Adrenal gland (tissue), 5 donors: ENCODE data around the gene UBE2J2.

ENCODE experiments used
- POLR2A ChIP-seq, 2 donors: fragments of 450-650 bp; IDR thresholded peaks; one replicate each; pipeline ENCODE4 v1.6.1; 2017; ENCODE audit warnings: antibody characterized with exemption in 2 of 2, mild to moderate bottlenecking in 2 of 2, moderate library complexity in 1 of 2
- TF ChIP-seq, protein P1 (sequence below), 6 experiments: fragments of 450-650 bp in 4 of 6; fragments of 200-600 bp in 2 of 6; sonication (generic) in 1 of 6; IDR thresholded peaks; 1 replicate in 5 of 6; 2 replicates in 1 of 6; pipeline versions ENCODE4 v1.5.1 to v1.8.0; 2016 to 2021; ENCODE audit warnings: antibody characterized with exemption in 6 of 6, mild to moderate bottlenecking in 2 of 6, moderate library complexity in 1 of 6
- donor health status: DM: no; HTN: no; CAD: no.

DNA sequence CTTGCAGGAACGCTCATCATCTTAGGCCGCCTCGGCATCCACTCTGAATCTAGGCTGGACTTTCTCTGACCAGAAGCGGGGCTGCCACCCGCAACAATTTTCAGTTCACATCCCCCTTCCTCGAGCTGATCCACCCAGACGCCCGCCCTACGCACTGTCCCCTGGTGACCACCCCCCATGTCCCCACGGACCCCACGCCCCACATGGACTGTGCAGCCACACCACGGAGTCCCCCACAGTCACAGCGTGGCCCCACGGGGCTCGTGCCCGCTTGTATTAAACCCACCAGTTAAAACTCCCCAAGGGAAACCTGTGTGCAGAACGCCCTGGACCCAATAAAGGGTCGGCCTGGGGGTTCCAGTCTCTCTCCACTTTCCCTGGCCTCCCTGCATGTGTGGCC, 14.1 kb downstream of the UBE2J2 start:
- TF ChIP-seq, protein P1, sequence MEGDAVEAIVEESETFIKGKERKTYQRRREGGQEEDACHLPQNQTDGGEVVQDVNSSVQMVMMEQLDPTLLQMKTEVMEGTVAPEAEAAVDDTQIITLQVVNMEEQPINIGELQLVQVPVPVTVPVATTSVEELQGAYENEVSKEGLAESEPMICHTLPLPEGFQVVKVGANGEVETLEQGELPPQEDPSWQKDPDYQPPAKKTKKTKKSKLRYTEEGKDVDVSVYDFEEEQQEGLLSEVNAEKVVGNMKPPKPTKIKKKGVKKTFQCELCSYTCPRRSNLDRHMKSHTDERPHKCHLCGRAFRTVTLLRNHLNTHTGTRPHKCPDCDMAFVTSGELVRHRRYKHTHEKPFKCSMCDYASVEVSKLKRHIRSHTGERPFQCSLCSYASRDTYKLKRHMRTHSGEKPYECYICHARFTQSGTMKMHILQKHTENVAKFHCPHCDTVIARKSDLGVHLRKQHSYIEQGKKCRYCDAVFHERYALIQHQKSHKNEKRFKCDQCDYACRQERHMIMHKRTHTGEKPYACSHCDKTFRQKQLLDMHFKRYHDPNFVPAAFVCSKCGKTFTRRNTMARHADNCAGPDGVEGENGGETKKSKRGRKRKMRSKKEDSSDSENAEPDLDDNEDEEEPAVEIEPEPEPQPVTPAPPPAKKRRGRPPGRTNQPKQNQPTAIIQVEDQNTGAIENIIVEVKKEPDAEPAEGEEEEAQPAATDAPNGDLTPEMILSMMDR (IDR thresholded peaks at IDR 0.05): no peak
- no peak for TF ChIP-seq POLR2A (IDR thresholded peaks at IDR 0.05)
